ENCODE results near the gene PUS1. TPM values are rescaled to one million over a fixed set of nuclear protein-coding genes. Genes with fewer than 3 reads are reported as not detected.
"Not testable (repeated sequence)": the region's sequence is repeated elsewhere in the genome, so short reads cannot be mapped to it uniquely, and the experiment has no call there.

Gene PUS1
- total RNA-seq, 1 donor from 2014 or later, result 5.6 TPM

DNA sequence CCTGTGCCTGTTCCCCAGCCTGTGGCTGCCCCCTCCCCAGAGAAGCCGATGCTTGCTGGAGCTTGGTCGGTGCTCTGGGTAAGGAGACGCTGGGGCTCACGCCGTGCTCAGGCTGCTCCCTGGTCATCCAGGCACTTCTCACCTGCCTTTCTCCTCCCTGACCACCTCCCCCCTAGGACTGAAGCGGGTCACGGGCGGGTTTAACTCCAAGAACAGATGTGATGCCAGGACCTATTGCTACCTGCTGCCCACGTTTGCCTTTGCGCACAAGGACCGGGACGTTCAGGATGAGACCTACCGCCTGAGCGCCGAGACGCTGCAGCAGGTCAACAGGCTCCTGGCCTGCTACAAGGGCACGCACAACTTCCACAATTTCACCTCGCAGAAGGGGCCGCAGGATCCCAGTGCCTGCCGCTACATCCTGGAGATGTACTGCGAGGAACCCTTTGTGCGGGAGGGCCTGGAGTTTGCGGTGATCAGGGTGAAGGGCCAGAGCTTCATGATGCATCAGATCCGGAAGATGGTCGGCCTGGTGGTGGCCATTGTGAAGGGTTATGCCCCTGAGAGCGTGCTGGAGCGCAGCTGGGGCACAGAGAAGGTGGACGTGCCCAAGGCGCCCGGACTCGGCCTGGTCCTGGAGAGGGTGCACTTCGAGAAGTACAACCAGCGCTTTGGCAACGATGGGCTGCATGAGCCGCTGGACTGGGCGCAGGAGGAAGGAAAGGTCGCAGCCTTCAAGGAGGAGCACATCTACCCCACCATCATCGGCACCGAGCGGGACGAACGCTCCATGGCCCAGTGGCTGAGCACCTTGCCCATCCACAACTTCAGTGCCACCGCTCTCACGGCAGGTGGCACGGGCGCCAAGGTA lies 12.3 kb downstream of the PUS1 start:
- DNase-seq, result no peak

DNA sequence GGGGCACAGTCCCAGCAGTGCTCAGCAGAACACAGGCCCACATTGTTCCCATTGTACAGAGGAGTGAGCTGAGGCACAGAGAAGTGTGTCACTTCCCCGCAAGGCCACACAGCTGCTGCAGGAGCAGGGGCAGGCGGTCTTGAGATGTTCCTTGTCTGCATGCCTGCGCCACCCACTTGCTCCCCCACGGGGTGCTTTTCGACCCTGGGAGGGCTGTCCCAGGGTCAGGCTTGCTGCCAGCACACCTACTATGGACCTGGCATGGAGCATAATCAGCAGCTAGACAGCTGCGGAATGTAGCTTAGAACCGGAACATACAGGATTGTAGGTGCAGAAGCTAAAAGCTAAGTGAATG lies 12.9 kb downstream of the PUS1 start:
- no peak for DNase-seq

DNA sequence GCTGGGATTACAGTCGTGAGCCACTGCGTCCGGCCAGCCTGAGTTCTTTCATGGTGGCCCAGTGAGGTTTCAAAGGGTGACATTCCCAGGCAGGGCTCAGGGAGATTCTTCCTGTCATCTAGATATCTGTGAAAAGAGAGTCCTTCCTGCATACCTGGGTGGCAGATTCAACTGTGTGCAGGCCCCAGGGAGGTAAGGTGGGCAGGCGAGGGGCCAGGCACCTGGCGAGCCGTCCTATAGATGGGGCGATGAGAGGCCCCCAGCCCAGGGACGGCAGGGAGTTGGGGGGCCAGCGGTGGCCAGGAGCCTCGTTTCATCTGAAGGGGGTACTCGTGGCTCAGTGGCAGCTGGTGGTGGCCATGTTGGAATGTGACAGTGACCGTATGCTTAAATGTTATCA lies 13.6 kb downstream of the PUS1 start:
- no peak for DNase-seq

DNA sequence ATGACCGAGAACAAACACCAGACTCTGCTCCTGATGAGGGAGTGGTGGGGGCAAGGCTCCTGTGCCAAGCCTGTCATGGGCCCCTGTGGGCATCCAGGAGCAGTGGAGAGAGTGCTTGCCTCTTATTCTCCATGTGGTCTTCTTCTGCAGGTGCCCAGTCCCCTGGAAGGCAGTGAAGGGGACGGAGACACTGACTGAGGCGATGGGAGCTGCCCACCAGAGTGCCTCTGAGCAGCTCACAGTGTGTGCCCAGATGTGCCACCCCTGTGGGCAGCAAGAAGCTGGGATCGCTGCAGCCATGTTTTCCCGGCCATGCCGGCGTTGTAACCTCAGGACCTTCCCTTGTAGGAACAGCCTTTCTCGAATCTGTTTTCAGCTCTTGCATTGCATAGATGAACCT lies 14.3 kb downstream of the PUS1 start:
- no peak for DNase-seq

DNA sequence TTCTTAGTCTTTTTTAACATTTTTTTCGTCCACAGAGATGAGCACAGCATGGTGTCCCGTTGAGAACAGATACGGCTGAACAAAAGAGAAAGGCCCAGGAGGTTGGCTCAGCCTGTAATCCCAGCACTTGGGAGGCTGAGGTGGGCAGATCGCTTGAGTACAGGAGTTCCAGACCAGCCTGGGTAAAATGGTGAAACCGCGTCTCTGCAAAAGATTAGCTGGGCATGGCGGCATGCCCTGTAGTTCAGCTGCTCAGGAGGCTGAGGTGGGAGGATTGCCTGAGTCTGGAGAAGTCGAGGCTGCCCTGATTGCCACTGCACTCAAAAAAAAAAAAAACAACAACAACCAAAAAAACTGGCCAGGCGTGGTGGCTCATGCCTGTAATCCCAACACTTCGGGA lies 14.8 kb downstream of the PUS1 start:
- no peak for DNase-seq

DNA sequence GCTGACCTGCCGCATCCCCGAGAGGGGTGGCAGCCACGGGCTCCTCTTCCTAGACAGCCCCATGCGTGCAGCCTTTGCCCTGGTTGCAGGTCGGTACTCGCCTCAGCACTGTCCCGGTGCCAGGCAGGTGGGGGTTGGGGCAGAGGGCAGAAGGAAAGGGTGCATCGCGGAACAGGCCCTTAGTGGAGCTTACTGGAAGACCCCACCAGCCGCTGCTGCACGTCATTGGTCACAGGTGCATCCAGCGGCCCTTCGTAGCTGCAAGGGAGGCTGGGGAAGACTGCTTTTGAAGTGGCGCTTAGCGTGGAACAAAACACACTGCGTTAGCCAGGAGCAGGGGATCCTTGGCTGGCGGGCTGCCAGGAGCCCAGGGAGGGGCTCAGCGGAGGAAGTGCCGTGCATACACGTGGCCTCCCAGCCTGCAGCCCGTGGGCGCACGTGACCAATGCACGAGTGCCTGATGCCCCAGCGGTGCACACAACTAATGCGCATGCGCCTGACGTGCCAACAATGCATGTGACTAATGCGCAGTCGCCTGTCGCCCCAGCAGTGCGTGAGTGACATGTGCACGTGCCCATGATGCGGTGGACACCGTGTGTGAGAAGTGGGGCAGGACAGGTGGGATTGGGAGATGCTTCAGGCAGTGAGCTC lies 15.7 kb downstream of the PUS1 start:
- DNase-seq, result no peak

DNA sequence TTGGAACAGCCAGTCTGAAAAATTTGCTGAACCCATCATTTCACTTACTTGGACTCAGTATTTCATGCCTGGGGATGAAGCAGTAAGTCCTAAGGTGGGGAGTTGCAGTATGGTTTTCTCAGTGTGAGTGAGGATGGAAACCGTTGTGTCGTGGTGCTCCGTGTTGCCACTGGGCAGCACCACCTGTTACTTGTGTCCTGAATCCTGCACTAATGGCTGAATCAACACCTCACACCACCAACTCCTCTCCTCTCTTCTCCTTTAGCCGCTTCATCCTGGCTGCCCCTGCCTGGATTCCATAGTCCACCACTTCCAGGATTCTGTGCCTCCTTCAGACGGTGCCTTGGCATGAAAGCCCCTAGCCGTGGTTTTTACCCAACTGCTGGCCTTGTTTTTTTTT lies 17.7 kb downstream of the PUS1 start:
- no peak for DNase-seq

DNA sequence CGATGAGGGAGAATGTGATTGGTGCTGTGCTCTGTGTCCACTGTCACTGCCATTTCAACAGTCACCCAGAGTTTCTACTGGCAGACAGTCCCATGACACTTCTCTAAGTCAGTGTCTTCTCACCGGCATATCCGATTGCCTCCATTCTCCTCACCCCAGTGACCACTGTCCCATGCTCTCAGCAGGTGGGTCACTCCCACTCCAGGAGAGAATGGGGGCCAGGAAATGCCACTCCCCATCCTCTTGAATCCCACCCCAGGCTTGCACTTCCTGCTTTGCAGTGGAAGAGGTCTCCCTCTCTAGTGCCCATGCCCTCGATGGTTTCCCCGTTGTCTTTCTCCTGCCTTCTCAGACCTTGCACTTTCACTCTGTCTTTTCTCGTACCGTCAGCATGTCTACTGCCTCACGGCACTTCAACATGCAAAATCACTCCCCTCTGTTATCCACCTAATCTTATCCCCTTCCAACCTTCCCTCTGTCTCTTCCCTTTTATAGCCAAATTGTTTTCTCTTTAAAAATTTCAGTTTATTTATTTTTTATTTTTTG lies 18.5 kb downstream of the PUS1 start:
- no peak for DNase-seq

DNA sequence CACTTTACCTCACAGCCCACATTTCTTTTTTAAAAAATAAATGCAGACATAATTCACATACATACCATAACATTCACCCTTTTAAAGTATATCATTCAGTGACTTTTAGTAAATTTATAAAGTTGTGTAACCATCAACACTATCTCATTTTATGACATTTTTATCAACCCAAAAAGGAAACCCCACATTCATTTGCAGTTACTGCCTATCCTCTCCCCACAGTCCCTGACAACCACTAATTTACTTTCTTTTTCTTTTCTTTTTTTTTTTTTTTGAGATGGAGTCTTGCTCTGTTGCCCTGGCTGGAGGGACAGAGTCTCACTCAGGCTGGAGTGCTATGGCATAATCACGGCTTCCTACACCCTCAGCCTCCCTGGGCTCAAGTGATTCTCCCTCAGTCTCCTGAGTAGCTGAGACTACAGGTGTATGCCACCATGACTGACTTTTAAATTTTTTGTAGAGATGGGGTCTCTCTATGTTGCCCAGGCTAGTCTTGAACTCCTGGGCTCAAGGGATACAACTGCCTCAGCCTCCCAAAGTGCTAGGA lies 19.2 kb downstream of the PUS1 start:
- no peak for DNase-seq

DNA sequence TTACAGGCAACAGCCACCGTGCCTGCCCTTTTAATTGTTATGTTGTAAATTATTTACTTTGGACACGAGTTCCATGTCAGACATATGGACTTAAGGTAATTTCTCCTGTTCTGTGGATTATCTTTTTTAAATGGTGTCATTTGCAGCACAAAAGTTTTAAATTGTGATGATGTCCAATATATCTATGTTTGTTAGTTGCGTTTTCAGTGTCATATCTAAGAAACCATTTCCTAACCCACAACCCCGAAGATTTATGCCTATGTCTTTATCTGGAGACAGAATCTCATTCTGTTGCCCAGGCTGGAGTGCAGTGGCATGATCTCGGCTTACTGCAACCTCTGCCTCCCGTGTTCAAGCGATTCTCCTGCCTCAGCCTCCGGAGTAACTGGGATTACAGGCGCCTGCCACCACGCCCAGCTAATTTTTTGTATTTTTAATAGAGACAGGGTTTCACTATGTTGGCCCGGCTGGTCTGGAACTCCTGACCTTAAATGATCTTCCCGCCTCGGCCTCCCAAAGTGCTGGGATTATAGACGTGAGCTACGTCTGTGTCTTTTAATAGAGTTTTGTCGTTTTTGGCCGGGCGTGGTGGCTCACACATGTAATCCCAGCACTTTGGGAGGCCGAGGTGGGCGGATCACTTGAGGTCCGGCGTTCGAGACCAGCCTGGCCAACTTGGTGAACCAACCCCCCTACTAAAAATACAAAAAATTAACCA lies 19.8 kb downstream of the PUS1 start:
- DNase-seq, result not testable (repeated sequence)

DNA sequence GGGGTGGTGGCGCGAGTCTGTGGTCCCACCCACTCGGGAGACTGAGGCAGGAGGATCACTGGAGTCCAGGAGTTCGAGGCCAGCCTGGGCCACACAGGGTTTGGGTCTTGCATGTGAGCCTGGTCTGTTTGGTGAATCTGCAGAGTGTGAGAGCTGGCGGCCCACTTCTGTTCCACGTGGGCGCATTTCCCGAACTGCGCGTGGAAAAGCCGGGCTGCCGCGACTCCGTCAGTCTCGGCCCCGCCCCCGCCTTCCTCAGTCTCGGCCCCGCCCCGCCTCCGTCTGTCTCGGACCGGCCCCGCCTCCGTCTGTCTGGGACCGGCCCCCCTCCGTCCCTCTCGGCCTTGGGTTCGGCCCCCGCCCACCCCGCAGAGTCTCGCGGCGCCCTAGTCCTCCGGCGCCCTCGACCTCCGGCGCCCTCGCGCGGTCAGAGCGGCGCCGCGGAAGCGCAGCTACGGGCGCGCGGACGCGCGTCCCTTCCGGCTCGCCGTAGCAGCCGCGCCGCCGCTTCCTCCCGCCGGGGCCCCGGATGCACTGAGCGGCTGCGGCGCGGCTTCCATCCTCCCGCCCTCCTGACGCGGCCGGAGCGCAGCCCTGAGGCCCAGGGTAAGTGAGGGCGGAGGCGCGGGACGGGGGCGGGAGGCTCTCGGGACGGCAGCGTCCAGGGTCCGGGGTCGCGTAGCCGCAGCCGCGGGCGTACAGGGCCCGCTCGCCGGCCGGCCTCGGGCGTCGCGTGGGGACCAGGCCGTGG lies 20.5 kb downstream of the PUS1 start, which contains the start of gene EP400:
TSS of gene EP400 (plus strand) at position 512 of the 751 bp plus-strand sequence. CDS start 10,678 bp downstream, outside the sequence.
- DNase-seq, result peak; percentile 87

DNA sequence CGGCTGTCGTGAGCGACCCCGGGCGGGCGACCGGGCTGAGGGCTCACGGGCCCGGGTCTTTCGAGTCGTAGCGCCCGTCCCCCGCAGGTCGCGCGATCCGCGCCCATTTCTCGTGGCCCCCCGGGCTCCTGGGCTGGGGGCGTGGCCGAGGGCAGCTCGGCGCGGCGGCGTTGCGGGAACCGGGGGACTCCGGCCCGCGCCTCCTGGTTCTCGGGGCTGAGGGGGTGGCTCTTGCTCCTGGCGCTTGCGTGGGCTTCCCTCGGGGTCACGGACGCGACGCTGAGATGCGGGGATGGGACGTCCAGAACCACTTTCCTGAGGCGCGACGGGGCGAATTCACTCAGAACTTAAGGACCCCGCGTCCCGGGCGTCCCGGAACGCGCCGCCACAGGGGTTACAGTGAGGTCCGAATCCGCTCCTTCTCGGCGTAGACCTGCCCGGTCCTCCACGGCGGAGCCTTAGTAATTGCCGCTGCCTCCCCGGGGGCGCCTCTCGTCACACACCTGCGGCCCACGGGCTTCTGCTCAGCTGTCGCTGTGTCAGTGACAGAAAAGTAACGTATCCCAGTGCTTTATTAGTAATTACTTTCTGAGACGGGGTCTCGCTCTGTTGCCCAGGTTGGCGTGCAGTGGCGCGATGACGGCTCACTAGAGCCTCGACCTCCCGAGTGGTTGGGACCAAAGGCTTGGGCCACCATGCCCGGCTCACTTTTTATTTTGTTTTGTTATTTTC lies 21.3 kb downstream of the PUS1 start:
- no peak for DNase-seq

DNA sequence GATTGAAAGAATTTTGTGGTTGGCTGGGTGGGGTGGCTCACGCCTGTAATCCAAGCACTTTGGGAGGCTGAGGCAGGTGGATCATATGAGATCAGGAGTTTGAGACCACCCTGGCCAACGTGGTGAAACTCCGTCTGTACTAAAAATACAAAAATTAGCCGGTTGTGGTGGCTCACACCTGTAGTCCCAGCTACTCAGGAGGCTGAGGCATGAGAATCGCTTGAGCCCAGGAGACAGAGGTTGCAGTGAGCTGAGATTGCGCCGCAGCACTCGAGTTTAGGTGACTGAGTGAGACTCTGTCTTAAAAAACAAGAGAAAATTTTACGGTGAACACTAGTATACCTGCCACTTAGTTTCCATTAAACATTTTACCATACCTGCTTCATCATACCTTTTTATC lies 24.7 kb downstream of the PUS1 start:
- not testable (repeated sequence) for DNase-seq

DNA sequence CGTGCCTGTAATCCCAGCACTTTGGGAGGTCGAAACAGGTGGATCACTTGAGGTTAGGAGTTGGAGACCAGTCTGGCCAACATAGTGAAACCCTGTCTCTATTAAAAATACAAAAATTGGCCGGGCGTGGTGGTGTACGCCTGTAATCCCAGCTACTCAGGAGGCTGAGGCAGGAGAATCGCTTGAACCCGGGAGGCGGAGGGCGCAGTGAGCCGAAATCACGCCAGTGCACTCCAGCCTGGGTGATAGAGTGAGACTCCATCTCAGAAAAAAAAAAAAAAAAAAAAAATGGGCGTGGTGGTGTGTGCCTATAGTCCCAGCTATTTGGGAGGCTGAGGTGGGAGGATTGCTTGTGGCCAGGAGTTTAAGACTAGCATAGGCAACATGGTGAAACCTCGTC lies 25.4 kb downstream of the PUS1 start:
- DNase-seq, result not testable (repeated sequence)

DNA sequence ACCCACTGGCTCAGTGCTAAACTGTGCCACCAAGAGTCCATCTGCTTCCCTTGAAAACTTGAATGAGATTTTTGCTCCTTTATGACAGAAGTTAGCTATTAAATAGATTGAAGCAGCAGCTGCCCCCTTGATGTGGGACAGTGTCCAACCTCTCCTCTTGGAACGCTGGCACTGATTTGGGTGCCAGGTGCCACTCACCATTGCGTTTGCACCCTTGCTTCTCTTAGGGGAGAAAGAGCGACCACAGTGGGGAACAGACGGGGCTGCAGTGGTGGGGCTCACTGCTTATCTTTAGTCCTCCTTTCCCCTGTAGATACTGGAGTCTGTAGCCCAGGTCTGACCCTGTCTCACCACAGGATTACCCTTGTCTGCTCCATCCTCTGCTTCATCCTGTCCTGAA lies 30.0 kb downstream of the PUS1 start:
- no peak for DNase-seq

DNA sequence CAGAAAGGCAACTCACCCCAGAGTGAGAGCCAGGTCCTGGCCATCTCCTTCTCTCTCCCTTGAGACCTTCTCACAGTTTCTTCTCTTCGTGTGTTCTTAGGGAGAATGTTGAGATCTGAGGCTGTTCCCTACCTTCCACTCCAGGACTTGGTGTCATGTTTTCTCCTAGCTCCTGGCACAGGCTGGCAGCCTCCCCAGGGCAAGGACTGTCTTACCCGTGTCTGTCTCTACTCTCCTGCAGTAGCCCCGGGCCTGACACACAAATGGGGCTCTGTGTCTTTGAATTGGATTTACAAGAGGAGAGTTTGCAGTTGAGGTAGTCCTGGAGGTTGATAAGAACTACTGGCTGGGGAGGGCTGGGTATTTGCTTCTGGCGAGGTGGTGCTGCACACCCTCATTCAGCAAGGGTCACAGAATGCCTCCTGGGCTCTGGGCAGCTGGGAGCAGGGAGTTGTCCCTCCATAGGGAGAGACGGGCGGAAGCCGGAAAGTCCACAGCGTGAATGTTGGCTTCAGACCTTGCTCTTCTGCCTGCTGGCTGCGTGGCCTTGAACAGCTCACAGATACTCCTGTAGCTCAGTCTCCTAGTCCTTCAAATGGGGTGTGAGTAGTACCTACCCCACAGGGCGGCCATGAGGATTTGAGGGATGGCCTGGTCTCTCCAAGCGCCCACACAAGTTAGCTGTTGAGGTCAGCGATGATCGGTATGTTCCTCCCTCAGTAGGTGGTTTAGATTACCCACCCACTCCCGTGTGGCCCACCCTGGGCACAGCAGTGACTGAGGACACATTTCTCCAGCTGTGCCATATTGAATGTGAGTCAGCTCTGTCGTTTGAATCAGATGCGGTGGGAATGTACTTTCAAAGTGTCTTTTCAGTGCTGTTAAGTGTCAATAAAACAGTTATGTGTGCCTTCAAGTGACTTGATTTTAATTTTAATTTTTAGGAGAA lies 30.8 kb downstream of the PUS1 start:
- DNase-seq, result no peak

DNA sequence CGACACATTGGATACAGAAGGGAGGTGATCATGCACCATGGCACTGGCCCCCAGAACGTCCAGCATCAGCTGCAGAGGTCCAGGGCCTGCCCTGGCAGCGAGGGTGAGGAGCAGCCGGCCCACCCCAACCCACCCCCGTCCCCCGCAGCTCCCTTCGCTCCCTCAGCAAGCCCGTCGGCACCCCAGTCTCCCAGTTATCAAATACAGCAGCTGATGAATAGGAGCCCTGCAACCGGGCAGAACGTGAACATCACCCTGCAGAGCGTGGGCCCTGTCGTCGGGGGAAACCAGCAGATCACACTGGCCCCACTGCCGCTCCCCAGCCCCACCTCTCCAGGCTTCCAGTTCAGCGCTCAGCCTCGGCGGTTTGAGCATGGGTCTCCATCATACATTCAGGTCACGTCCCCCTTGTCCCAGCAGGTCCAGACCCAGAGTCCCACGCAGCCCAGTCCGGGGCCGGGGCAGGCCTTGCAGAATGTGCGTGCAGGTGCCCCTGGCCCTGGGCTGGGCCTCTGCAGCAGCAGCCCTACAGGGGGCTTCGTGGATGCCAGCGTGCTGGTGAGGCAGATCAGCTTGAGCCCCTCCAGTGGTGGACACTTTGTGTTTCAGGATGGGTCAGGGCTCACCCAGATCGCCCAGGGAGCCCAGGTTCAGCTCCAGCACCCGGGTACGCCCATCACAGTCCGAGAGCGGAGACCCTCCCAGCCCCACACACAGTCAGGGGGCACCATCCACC lies 31.7 kb downstream of the PUS1 start:
- DNase-seq, result not testable (repeated sequence)

DNA sequence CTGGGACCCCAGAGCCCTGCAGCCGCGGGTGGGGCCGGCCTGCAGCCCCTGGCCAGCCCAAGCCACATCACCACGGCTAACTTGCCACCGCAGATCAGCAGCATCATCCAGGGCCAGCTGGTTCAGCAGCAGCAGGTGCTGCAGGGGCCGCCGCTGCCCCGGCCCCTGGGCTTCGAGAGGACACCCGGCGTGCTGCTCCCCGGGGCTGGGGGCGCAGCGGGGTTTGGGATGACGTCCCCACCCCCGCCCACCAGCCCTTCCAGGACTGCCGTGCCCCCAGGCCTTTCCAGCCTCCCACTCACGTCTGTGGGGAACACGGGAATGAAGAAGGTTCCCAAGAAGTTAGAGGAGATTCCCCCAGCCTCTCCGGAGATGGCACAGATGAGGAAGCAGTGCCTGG lies 32.3 kb downstream of the PUS1 start:
- not testable (repeated sequence) for DNase-seq

DNA sequence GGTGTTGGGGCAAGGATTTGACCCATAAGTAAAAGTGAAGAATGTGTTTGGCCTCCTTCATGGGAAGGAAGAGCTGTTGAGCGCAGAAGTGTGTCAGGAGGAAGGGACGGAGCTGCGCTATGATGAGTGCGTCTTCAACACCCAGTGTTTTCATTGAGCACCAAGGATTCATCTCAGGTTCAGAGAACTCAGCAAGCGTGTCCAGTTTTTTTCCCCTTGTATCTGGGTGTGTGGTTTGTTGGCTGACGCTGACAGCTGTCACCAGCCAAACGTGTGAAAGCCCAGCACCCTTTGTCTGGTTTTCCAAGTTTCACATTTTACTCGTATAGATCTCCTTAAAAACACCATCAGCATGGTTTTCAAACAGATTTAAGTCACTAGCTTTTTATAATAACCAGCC lies 33.0 kb downstream of the PUS1 start:
- DNase-seq, result no peak

All from occipital lobe (tissue), 2 donors.